ENCODE measurements around the gene LARGE1.

The LARGE1 gene

GRCh38 chr22:33600113-33600512 lies 320.2 kb downstream of the LARGE1 start:
- H4K5ac ChIP-seq (ENCODE audit: low read length): no peak overlapping the region
- H2BK5ac ChIP-seq (ENCODE audit: low read length): no peak overlapping the region
- no peak overlapping the region for H3K27ac ChIP-seq (ENCODE audit: low read depth, low read length)
- no peak overlapping the region for H3K56ac ChIP-seq (ENCODE audit: low read length)
- no peak overlapping the region for H3K4ac ChIP-seq (ENCODE audit: low read depth, low read length)
- H4K8ac ChIP-seq (ENCODE audit: low read depth, low read length): no peak overlapping the region
- no peak overlapping the region for H3K4me2 ChIP-seq (ENCODE audit: low read length)
- no peaks in the 10 kb centered on the region for H3K79me2 ChIP-seq (ENCODE audit: control insufficient read depth, insufficient read depth, low read length)
- H3K27me3 ChIP-seq (ENCODE audit: insufficient read depth, low read length, poor library complexity): no peaks in the 10 kb centered on the region
- H3K9ac ChIP-seq (ENCODE audit: low read length): no peak overlapping the region
- H2AK5ac ChIP-seq (ENCODE audit: low read length): no peak overlapping the region
- H3K23ac ChIP-seq (ENCODE audit: low read length): no peak overlapping the region
- no peaks in the 10 kb centered on the region for H3K79me1 ChIP-seq (ENCODE audit: low read length)
- no peak overlapping the region for H2BK120ac ChIP-seq (ENCODE audit: low read depth, low read length)
- no CpG with 5 or more reads among the region's 6 CpGs for WGBS (ENCODE audit: extremely low coverage, insufficient coverage, low lambda C conversion rate)
- H3K36me3 ChIP-seq (ENCODE audit: control insufficient read depth, insufficient read depth, low read length): no peaks in the 10 kb centered on the region
- H2BK15ac ChIP-seq (replicated peaks; ENCODE audit: low read depth): no peak overlapping the region
- no peak overlapping the region for H3K18ac ChIP-seq (ENCODE audit: low read length)
- no peak overlapping the region for H3K4me3 ChIP-seq (ENCODE audit: low read length)
- H3K4me1 ChIP-seq (ENCODE audit: control insufficient read depth, low read depth, low read length): peaks cover 2% of the 10 kb centered on the region
- DNase-seq: no peak

- no peaks in the 10 kb centered on the region for H3K27me3 ChIP-seq (ENCODE audit: insufficient read depth, low read length, poor library complexity)
- no peak overlapping the region for H2AK5ac ChIP-seq (ENCODE audit: low read length)
- H2BK15ac ChIP-seq (replicated peaks; ENCODE audit: low read depth): no peak overlapping the region
- no peak overlapping the region for H3K4me2 ChIP-seq (ENCODE audit: low read length)
- no peak overlapping the region for H4K8ac ChIP-seq (ENCODE audit: low read depth, low read length)
- no CpG with 5 or more reads among the region's 7 CpGs for WGBS (ENCODE audit: extremely low coverage, insufficient coverage, low lambda C conversion rate)
- H3K36me3 ChIP-seq (ENCODE audit: control insufficient read depth, insufficient read depth, low read length): no peaks in the 10 kb centered on the region
- no peak overlapping the region for H2BK5ac ChIP-seq (ENCODE audit: low read length)
- H3K9ac ChIP-seq (ENCODE audit: low read length): no peak overlapping the region
- no peaks in the 10 kb centered on the region for H3K79me1 ChIP-seq (ENCODE audit: low read length)
- no peak overlapping the region for H3K27ac ChIP-seq (ENCODE audit: low read depth, low read length)
- no peak overlapping the region for H3K18ac ChIP-seq (ENCODE audit: low read length)
- H4K5ac ChIP-seq (ENCODE audit: low read length): no peak overlapping the region
- peaks cover 2% of the 10 kb centered on the region for H3K4me1 ChIP-seq (ENCODE audit: control insufficient read depth, low read depth, low read length)
- no peak overlapping the region for H3K4me3 ChIP-seq (ENCODE audit: low read length)
- DNase-seq: no peak
- H3K79me2 ChIP-seq (ENCODE audit: control insufficient read depth, insufficient read depth, low read length): no peaks in the 10 kb centered on the region
- no peak overlapping the region for H3K23ac ChIP-seq (ENCODE audit: low read length)
- no peak overlapping the region for H2BK120ac ChIP-seq (ENCODE audit: low read depth, low read length)
- H3K56ac ChIP-seq (ENCODE audit: low read length): no peak overlapping the region
- H3K4ac ChIP-seq (ENCODE audit: low read depth, low read length): no peak overlapping the region
Measured at GRCh38 chr22:33599596-33599995, 320.7 kb downstream of the LARGE1 start.

GRCh38 chr22:33598821-33599220 lies 321.5 kb downstream of the LARGE1 start:
- H3K23ac ChIP-seq (ENCODE audit: low read length): no peak overlapping the region
- H3K36me3 ChIP-seq (ENCODE audit: control insufficient read depth, insufficient read depth, low read length): no peaks in the 10 kb centered on the region
- no peak overlapping the region for H3K4ac ChIP-seq (ENCODE audit: low read depth, low read length)
- H4K5ac ChIP-seq (ENCODE audit: low read length): no peak overlapping the region
- H2BK120ac ChIP-seq (ENCODE audit: low read depth, low read length): no peak overlapping the region
- H3K4me3 ChIP-seq (ENCODE audit: low read length): no peak overlapping the region
- H3K27ac ChIP-seq (ENCODE audit: low read depth, low read length): no peak overlapping the region
- no peak overlapping the region for H3K56ac ChIP-seq (ENCODE audit: low read length)
- no peak overlapping the region for H2AK5ac ChIP-seq (ENCODE audit: low read length)
- no peak overlapping the region for H2BK15ac ChIP-seq (replicated peaks; ENCODE audit: low read depth)
- WGBS (ENCODE audit: extremely low coverage, insufficient coverage, low lambda C conversion rate): no CpG with 5 or more reads among the region's 1 CpG
- no peaks in the 10 kb centered on the region for H3K27me3 ChIP-seq (ENCODE audit: insufficient read depth, low read length, poor library complexity)
- H2BK5ac ChIP-seq (ENCODE audit: low read length): no peak overlapping the region
- peaks cover 2% of the 10 kb centered on the region for H3K4me1 ChIP-seq (ENCODE audit: control insufficient read depth, low read depth, low read length)
- H3K79me1 ChIP-seq (ENCODE audit: low read length): no peaks in the 10 kb centered on the region
- no peak overlapping the region for H3K18ac ChIP-seq (ENCODE audit: low read length)
- H3K9ac ChIP-seq (ENCODE audit: low read length): no peak overlapping the region
- DNase-seq: no peak
- H3K79me2 ChIP-seq (ENCODE audit: control insufficient read depth, insufficient read depth, low read length): no peaks in the 10 kb centered on the region
- no peak overlapping the region for H4K8ac ChIP-seq (ENCODE audit: low read depth, low read length)
- no peak overlapping the region for H3K4me2 ChIP-seq (ENCODE audit: low read length)

- H3K9ac ChIP-seq (ENCODE audit: low read length): no peak overlapping the region
- no CpG with 5 or more reads among the region's 6 CpGs for WGBS (ENCODE audit: extremely low coverage, insufficient coverage, low lambda C conversion rate)
- H3K27ac ChIP-seq (ENCODE audit: low read depth, low read length): no peak overlapping the region
- H3K36me3 ChIP-seq (ENCODE audit: control insufficient read depth, insufficient read depth, low read length): no peaks in the 10 kb centered on the region
- no peak overlapping the region for H2AK5ac ChIP-seq (ENCODE audit: low read length)
- peak; percentile 59 for DNase-seq
- H2BK120ac ChIP-seq (ENCODE audit: low read depth, low read length): no peak overlapping the region
- H3K4me3 ChIP-seq (ENCODE audit: low read length): no peak overlapping the region
- H3K27me3 ChIP-seq (ENCODE audit: insufficient read depth, low read length, poor library complexity): no peaks in the 10 kb centered on the region
- no peaks in the 10 kb centered on the region for H3K79me1 ChIP-seq (ENCODE audit: low read length)
- H3K79me2 ChIP-seq (ENCODE audit: control insufficient read depth, insufficient read depth, low read length): no peaks in the 10 kb centered on the region
- peaks cover 2% of the 10 kb centered on the region for H3K4me1 ChIP-seq (ENCODE audit: control insufficient read depth, low read depth, low read length)
- no peak overlapping the region for H4K8ac ChIP-seq (ENCODE audit: low read depth, low read length)
- no peak overlapping the region for H2BK15ac ChIP-seq (replicated peaks; ENCODE audit: low read depth)
- H3K4me2 ChIP-seq (ENCODE audit: low read length): no peak overlapping the region
- H3K23ac ChIP-seq (ENCODE audit: low read length): no peak overlapping the region
- no peak overlapping the region for H3K56ac ChIP-seq (ENCODE audit: low read length)
- no peak overlapping the region for H3K4ac ChIP-seq (ENCODE audit: low read depth, low read length)
- H3K18ac ChIP-seq (ENCODE audit: low read length): no peak overlapping the region
- H4K5ac ChIP-seq (ENCODE audit: low read length): no peak overlapping the region
- no peak overlapping the region for H2BK5ac ChIP-seq (ENCODE audit: low read length)
Measured at GRCh38 chr22:33597274-33597985, 322.8 kb downstream of the LARGE1 start.

- Histone ChIP-seq H2BK15ac (replicated peaks; ENCODE audit: low read depth) (no peak overlapping the region), H3K27ac (ENCODE audit: low read depth, low read length) (no peak overlapping the region), H3K18ac (ENCODE audit: low read length) (no peak overlapping the region), H4K8ac (ENCODE audit: low read depth, low read length) (no peak overlapping the region), H3K4me2 (ENCODE audit: low read length) (no peak overlapping the region), H2BK5ac (ENCODE audit: low read length) (no peak overlapping the region), H4K5ac (ENCODE audit: low read length) (no peak overlapping the region), H3K27me3 (ENCODE audit: insufficient read depth, low read length, poor library complexity) (no peaks in the 10 kb centered on the region), H3K9ac (ENCODE audit: low read length) (no peak overlapping the region), H2AK5ac (ENCODE audit: low read length) (no peak overlapping the region), H3K56ac (ENCODE audit: low read length) (no peak overlapping the region), H3K4me1 (ENCODE audit: control insufficient read depth, low read depth, low read length) (peaks cover 3% of the 10 kb centered on the region), H3K79me1 (ENCODE audit: low read length) (no peaks in the 10 kb centered on the region), H3K79me2 (ENCODE audit: control insufficient read depth, insufficient read depth, low read length) (no peaks in the 10 kb centered on the region), H2BK120ac (ENCODE audit: low read depth, low read length) (no peak overlapping the region), H3K36me3 (ENCODE audit: control insufficient read depth, insufficient read depth, low read length) (no peaks in the 10 kb centered on the region), H3K4ac (ENCODE audit: low read depth, low read length) (no peak overlapping the region), H3K4me3 (ENCODE audit: low read length) (no peak overlapping the region), H3K23ac (ENCODE audit: low read length) (no peak overlapping the region)
- DNase-seq: no peak
- no CpG with 5 or more reads among the region's 5 CpGs for WGBS (ENCODE audit: extremely low coverage, insufficient coverage, low lambda C conversion rate)
Measured at GRCh38 chr22:33593818-33594217, 326.5 kb downstream of the LARGE1 start.

GRCh38 chr22:33591946-33592345 lies 328.3 kb downstream of the LARGE1 start:
- Histone ChIP-seq H2BK120ac (ENCODE audit: low read depth, low read length) (no peak overlapping the region), H3K4me2 (ENCODE audit: low read length) (no peak overlapping the region), H3K79me2 (ENCODE audit: control insufficient read depth, insufficient read depth, low read length) (no peaks in the 10 kb centered on the region), H3K4me3 (ENCODE audit: low read length) (no peak overlapping the region), H3K56ac (ENCODE audit: low read length) (no peak overlapping the region), H3K9ac (ENCODE audit: low read length) (no peak overlapping the region), H2AK5ac (ENCODE audit: low read length) (no peak overlapping the region), H4K8ac (ENCODE audit: low read depth, low read length) (peak overlapping the region; percentile 39), H3K79me1 (ENCODE audit: low read length) (no peaks in the 10 kb centered on the region), H3K27me3 (ENCODE audit: insufficient read depth, low read length, poor library complexity) (no peaks in the 10 kb centered on the region), H3K4me1 (ENCODE audit: control insufficient read depth, low read depth, low read length) (peaks cover 6% of the 10 kb centered on the region), H3K36me3 (ENCODE audit: control insufficient read depth, insufficient read depth, low read length) (no peaks in the 10 kb centered on the region), H3K27ac (ENCODE audit: low read depth, low read length) (no peak overlapping the region), H3K4ac (ENCODE audit: low read depth, low read length) (no peak overlapping the region), H4K5ac (ENCODE audit: low read length) (no peak overlapping the region), H2BK15ac (replicated peaks; ENCODE audit: low read depth) (no peak overlapping the region), H3K23ac (ENCODE audit: low read length) (no peak overlapping the region), H3K18ac (ENCODE audit: low read length) (no peak overlapping the region), H2BK5ac (ENCODE audit: low read length) (no peak overlapping the region)
- no peak for DNase-seq
